H9 (cell line): ENCODE results near the gene KRTAP10-3. TPM values are rescaled to one million over a fixed set of nuclear protein-coding genes. Genes with fewer than 3 reads are reported as not detected.

ENCODE experiments used
- DNase-seq: peaks from one replicate; pipeline ENCODE4 v3.0.0-alpha.2; 2017
- H2AFZ ChIP-seq: one replicate; pipeline ENCODE4 v1.6.1; 2013; ENCODE audit warnings: mild to moderate bottlenecking, low read length, control low read depth, moderate library complexity
- H2AK5ac ChIP-seq: 2 replicates; pipeline ENCODE4 v1.6.1; 2013; ENCODE audit warnings: low read length, control low read depth, mixed read lengths; ENCODE audit not compliant: insufficient read length
- H2BK120ac ChIP-seq: one replicate; pipeline ENCODE4 v1.6.1; 2013; ENCODE audit warnings: low read depth, mild to moderate bottlenecking, low read length, control low read depth, inconsistent platforms; ENCODE audit not compliant: poor library complexity, severe bottlenecking
- H2BK12ac ChIP-seq: 2 replicates; pipeline ENCODE4 v1.6.1; 2013; ENCODE audit warnings: low read length, control low read depth, mixed read lengths, low read depth; ENCODE audit not compliant: insufficient read length
- H2BK15ac ChIP-seq: 2 replicates; pipeline ENCODE4 v1.6.1; 2013; ENCODE audit warnings: low read depth, low read length, control low read depth
- H2BK20ac ChIP-seq: one replicate; pipeline ENCODE4 v1.6.1; 2013; ENCODE audit warnings: low read depth, mild to moderate bottlenecking, low read length, control low read depth, inconsistent platforms; ENCODE audit not compliant: poor library complexity, severe bottlenecking
- H2BK5ac ChIP-seq: 2 replicates; pipeline ENCODE4 v1.6.1; 2013; ENCODE audit warnings: low read length, control low read depth, mixed read lengths; ENCODE audit not compliant: insufficient read length
- H3K14ac ChIP-seq: 2 replicates; pipeline ENCODE4 v1.6.1; 2013; ENCODE audit warnings: low read length, control low read depth; ENCODE audit not compliant: insufficient read depth
- H3K18ac ChIP-seq: 2 replicates; pipeline ENCODE4 v1.6.1; 2013; ENCODE audit warnings: low read depth, mild to moderate bottlenecking, mixed read lengths, low read length, control low read depth; ENCODE audit not compliant: insufficient read length
- H3K23ac ChIP-seq: 2 replicates; pipeline ENCODE4 v1.6.1; 2013; ENCODE audit warnings: low read length, control low read depth, mixed read lengths, low read depth; ENCODE audit not compliant: insufficient read length
- H3K23me2 ChIP-seq: 2 replicates; pipeline ENCODE4 v1.6.1; 2013; ENCODE audit warnings: low read depth, mild to moderate bottlenecking, mixed read lengths, low read length, control low read depth; ENCODE audit not compliant: insufficient read length, poor library complexity, severe bottlenecking
- H3K27ac ChIP-seq: 2 replicates; pipeline ENCODE4 v1.5.1; 2013; ENCODE audit warnings: low read length, control low read depth, mixed read lengths, low read depth; ENCODE audit not compliant: insufficient read length
- H3K27me3 ChIP-seq: 2 replicates; pipeline ENCODE4 v1.6.1; 2013; ENCODE audit warnings: low read length, control low read depth, inconsistent platforms; ENCODE audit not compliant: insufficient read depth
- H3K4ac ChIP-seq: 2 replicates; pipeline ENCODE4 v1.6.1; 2013; ENCODE audit warnings: low read depth, mild to moderate bottlenecking, control low read depth, inconsistent platforms, low read length, moderate library complexity
- H3K4me1 ChIP-seq: 2 replicates; pipeline ENCODE4 v1.6.1; 2013; ENCODE audit warnings: low read length, control low read depth, inconsistent platforms; ENCODE audit not compliant: insufficient read depth
- H3K4me2 ChIP-seq: 2 replicates; pipeline ENCODE4 v1.6.1; 2013; ENCODE audit warnings: low read length, control low read depth, mixed read lengths; ENCODE audit not compliant: insufficient read length, insufficient read depth
- H3K56ac ChIP-seq: 2 replicates; pipeline ENCODE4 v1.6.1; 2013; ENCODE audit warnings: low read depth, mild to moderate bottlenecking, mixed read lengths, low read length, control low read depth; ENCODE audit not compliant: insufficient read length
- H3K79me1 ChIP-seq: 2 replicates; pipeline ENCODE4 v1.6.1; 2013; ENCODE audit warnings: low read depth, mild to moderate bottlenecking, moderate library complexity, low read length, control low read depth, inconsistent platforms; ENCODE audit not compliant: insufficient read depth, poor library complexity, severe bottlenecking
- H3K79me2 ChIP-seq: 2 replicates; pipeline ENCODE4 v1.6.1; 2013; ENCODE audit warnings: low read length, control low read depth, inconsistent platforms; ENCODE audit not compliant: insufficient read depth
- H3K9ac ChIP-seq: 2 replicates; pipeline ENCODE4 v1.6.1; 2013; ENCODE audit warnings: low read length, control low read depth, mixed read lengths; ENCODE audit not compliant: insufficient read length; ENCODE audit errors: extremely low read depth
- H3K9me3 ChIP-seq: one replicate; pipeline ENCODE4 v1.6.1; 2013; ENCODE audit warnings: low read depth, low read length, inconsistent platforms; ENCODE audit not compliant: control insufficient read depth
- H3T11ph ChIP-seq: one replicate; pipeline ENCODE4 v1.6.1; 2013; ENCODE audit warnings: mild to moderate bottlenecking, low read length, control low read depth, inconsistent platforms
- H4K20me1 ChIP-seq: one replicate; pipeline ENCODE4 v1.6.1; 2013; ENCODE audit not compliant: control insufficient read depth, insufficient read length, insufficient read depth
- H4K5ac ChIP-seq: 2 replicates; pipeline ENCODE4 v1.6.1; 2013; ENCODE audit warnings: low read depth, mild to moderate bottlenecking, mixed read lengths, low read length, control low read depth; ENCODE audit not compliant: insufficient read length
- H4K8ac ChIP-seq: replicated peaks from 2 replicates; pipeline ENCODE4 v1.6.1; 2013; ENCODE audit warnings: low read length, control low read depth, mixed read lengths, low read depth; ENCODE audit not compliant: insufficient read length
- H4K91ac ChIP-seq: 2 replicates; pipeline ENCODE4 v1.6.1; 2013; ENCODE audit warnings: low read depth, mild to moderate bottlenecking, moderate library complexity, mixed read lengths, low read length, control low read depth; ENCODE audit not compliant: insufficient read length
- H3K27ac Mint-ChIP-seq, 3 experiments: 2 replicates in 2 of 3; 3 replicates in 1 of 3; pipeline ENCODE4 v1.8.0; 2020 to 2021; ENCODE audit warnings: mixed read lengths in 3 of 3, mild to moderate bottlenecking in 1 of 3, moderate library complexity in 1 of 3
- H3K27me3 Mint-ChIP-seq: 2 replicates; pipeline ENCODE4 v1.8.0; 2021; ENCODE audit warnings: low read depth, mild to moderate bottlenecking, moderate library complexity, mixed read lengths
- H3K36me3 Mint-ChIP-seq, 3 experiments: 2 replicates in 2 of 3; 3 replicates in 1 of 3; pipeline ENCODE4 v1.8.0; 2020 to 2021; ENCODE audit warnings: low read depth in 3 of 3, mixed read lengths in 3 of 3; ENCODE audit not compliant: insufficient read depth in 1 of 3
- H3K4me1 Mint-ChIP-seq, 2 experiments: 2 replicates each; pipeline ENCODE4 v1.8.0; 2020; ENCODE audit warnings: mixed read lengths in 2 of 2
- H3K4me3 Mint-ChIP-seq, 2 experiments: 2 replicates in 1 of 2; 3 replicates in 1 of 2; pipeline ENCODE4 v1.8.0; 2020 to 2021; ENCODE audit warnings: mild to moderate bottlenecking in 2 of 2, mixed read lengths in 2 of 2, moderate library complexity in 1 of 2
- H3K9me3 Mint-ChIP-seq, 2 experiments: 2 replicates in 1 of 2; 3 replicates in 1 of 2; pipeline ENCODE4 v1.8.0; 2020; ENCODE audit warnings: mild to moderate bottlenecking in 2 of 2, mixed read lengths in 2 of 2, moderate library complexity in 1 of 2
- WGBS: extraction: QIAGEN DNeasy Blood & Tissue Kit; methylation state at CpG from one replicate; pipeline ENCODE4 v1.1.7; 2013; ENCODE audit warnings: missing lambda C conversion rate, low lambda C conversion rate, mixed read lengths; ENCODE audit not compliant: insufficient read length; ENCODE audit errors: extremely low coverage; 5-methylcytosine and 5-hydroxymethylcytosine counted together
- total RNA-seq: library from RNA; stranded (reverse); gene quantifications from 2 replicates; pipeline ENCODE4 v1.2.1, GENCODE V29; 2021
- TF ChIP-seq, protein P1 (sequence below): fragments of 200-600 bp; sonication (generic); conservative IDR thresholded peaks from 3 replicates; pipeline ENCODE4 v1.8.0; 2021; ENCODE audit warnings: antibody characterized with exemption, mild to moderate bottlenecking

The KRTAP10-3 gene
- total RNA-seq, 1 experiment from 2014 or later = not detected

DNA sequence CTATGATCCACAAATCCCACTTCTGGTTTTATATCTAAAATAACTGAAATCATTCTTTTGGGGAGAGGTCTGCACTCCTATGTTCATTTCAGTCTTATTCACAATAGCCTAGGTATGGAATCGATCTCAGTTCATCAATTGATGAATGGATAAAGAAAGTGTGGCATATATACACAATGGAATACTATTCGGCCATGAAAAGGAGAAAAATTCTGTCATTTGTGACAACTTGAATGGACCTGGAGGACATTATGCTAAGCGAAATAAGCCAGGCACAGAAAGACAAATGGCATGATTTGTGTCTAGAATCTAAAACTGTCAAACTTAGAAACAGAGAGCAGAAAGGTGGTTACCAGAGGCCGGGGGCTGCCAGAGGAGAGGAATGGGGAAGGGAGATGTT lies 47.9 kb upstream of the KRTAP10-3 start:
- Histone ChIP-seq H3K4ac (no peak overlapping the region), H2BK20ac (no peak overlapping the region), H4K20me1 (no peaks in the 10 kb centered on the region), H3K27ac (no peak overlapping the region), H4K8ac (no peak overlapping the region), H3K23ac (no peak overlapping the region), H4K5ac (no peak overlapping the region), H3K79me1 (no peaks in the 10 kb centered on the region), H3K23me2 (no peaks in the 10 kb centered on the region), H3K14ac (no peak overlapping the region), H2BK120ac (no peak overlapping the region), H3T11ph (no peak overlapping the region), H2AFZ (no peak overlapping the region), H3K4me1 (no peaks in the 10 kb centered on the region), H3K56ac (no peak overlapping the region), H2AK5ac (no peak overlapping the region), H3K27me3 (no peaks in the 10 kb centered on the region), H2BK15ac (no peak overlapping the region), H3K9me3 (peaks cover 5% of the 10 kb centered on the region), H3K18ac (no peak overlapping the region), H3K4me2 (no peak overlapping the region), H4K91ac (no peak overlapping the region), H2BK12ac (no peak overlapping the region), H3K79me2 (no peaks in the 10 kb centered on the region), H2BK5ac (no peak overlapping the region), H3K9ac (no peak overlapping the region)
- Mint-ChIP-seq H3K9me3 (peaks cover 26 to 27% of the 10 kb centered on the region in 2 experiments), H3K36me3 (peaks cover 8 to 25% (median 21%) of the 10 kb centered on the region in 3 experiments), H3K4me1 (peaks cover 3% of the 10 kb centered on the region in 2 experiments), H3K27ac (no peak overlapping the region), H3K27me3 (peaks cover 18% of the 10 kb centered on the region), H3K4me3 (no peak overlapping the region)
- no peak for DNase-seq
- TF ChIP-seq, protein P1, sequence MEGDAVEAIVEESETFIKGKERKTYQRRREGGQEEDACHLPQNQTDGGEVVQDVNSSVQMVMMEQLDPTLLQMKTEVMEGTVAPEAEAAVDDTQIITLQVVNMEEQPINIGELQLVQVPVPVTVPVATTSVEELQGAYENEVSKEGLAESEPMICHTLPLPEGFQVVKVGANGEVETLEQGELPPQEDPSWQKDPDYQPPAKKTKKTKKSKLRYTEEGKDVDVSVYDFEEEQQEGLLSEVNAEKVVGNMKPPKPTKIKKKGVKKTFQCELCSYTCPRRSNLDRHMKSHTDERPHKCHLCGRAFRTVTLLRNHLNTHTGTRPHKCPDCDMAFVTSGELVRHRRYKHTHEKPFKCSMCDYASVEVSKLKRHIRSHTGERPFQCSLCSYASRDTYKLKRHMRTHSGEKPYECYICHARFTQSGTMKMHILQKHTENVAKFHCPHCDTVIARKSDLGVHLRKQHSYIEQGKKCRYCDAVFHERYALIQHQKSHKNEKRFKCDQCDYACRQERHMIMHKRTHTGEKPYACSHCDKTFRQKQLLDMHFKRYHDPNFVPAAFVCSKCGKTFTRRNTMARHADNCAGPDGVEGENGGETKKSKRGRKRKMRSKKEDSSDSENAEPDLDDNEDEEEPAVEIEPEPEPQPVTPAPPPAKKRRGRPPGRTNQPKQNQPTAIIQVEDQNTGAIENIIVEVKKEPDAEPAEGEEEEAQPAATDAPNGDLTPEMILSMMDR = no peak
- no CpG with 5 or more reads among the region's 4 CpGs for WGBS
